ENCODE measurements around the gene IMPACT. TPM values are rescaled to one million over a fixed set of nuclear protein-coding genes. Genes with fewer than 3 reads are reported as not detected.

Gene IMPACT
- polyA plus RNA-seq, 2 of the 4 experiments (the other 2 are of a cell fraction): 10.9 to 27.1 TPM

- TF ChIP-seq CHD2 (IDR thresholded peaks at IDR 0.05; ENCODE audit: low read length, partially characterized antibody): no peak
- no peak; the same call in 1 of the 2 replicates for TF ChIP-seq MAX (IDR thresholded peaks at IDR 0.05)
- no peak for TF ChIP-seq POLR2AphosphoS2 (conservative IDR thresholded peaks at IDR 0.05; ENCODE audit: low read length)
- no peak for TF ChIP-seq SREBF2 (IDR thresholded peaks at IDR 0.05)
- no peak for TF ChIP-seq SMC3 (IDR thresholded peaks at IDR 0.05)
Observed at GRCh38 chr18:24397694-24398368, 28.6 kb upstream of the IMPACT start, which contains the start of gene OSBPL1A (continued).

- Histone ChIP-seq H3K4me2 (peak overlapping the region; percentile 96), H3K9me3 (no peaks in the 10 kb centered on the region), H3K27ac (no peak overlapping the region), H3K4me3 (0 out of 3 replicates have a peak overlapping the region, but pooled peaks have one; percentile 72), H3K4me1 (peaks cover 16% of the 10 kb centered on the region; the same call in 2 of the 3 replicates)
- POLR2A ChIA-PET: interaction anchor here (0.7 to 2.1 kb wide), 2 partner anchors 22 to 28 kb away, joined by 3 to 12 read pairs; partner anchors contain the start of gene IMPACT
- no peak for TF ChIP-seq CBX2 (IDR thresholded peaks at IDR 0.05; ENCODE audit: borderline replicate concordance, low read depth)
- no peak for TF ChIP-seq RFX5 (IDR thresholded peaks at IDR 0.05)
- no peak for TF ChIP-seq ZFP36 (IDR thresholded peaks at IDR 0.05; ENCODE audit: borderline replicate concordance, partially characterized antibody)
- TF ChIP-seq HOXA7 (CRISPR knock-in tag; IDR thresholded peaks at IDR 0.05): no peak
- TF ChIP-seq TFCP2L1 (CRISPR knock-in tag; IDR thresholded peaks at IDR 0.05): no peak
- no peak for TF ChIP-seq CBX8 (IDR thresholded peaks at IDR 0.05)
- TF ChIP-seq MYC (IDR thresholded peaks at IDR 0.05; ENCODE audit: borderline replicate concordance, low read length): no peak
- TF ChIP-seq CHD4 (IDR thresholded peaks at IDR 0.05; ENCODE audit: borderline replicate concordance): no peak
- no peak for TF ChIP-seq SREBF2 (IDR thresholded peaks at IDR 0.05)
- no peak for TF ChIP-seq HDAC2 (IDR thresholded peaks at IDR 0.05)
- TF ChIP-seq JUN (IDR thresholded peaks at IDR 0.05): no peak
- TF ChIP-seq EP300 (IDR thresholded peaks at IDR 0.05): no peak
- CTCF ChIA-PET: interaction anchor here (0.8 to 1.8 kb wide), 2 partner anchors 9 to 35 kb away, joined by 3 to 5 read pairs; no protein-coding TSS in a partner anchor
- WGBS (ENCODE audit: missing lambda C conversion rate): 90% methylated on average over 14 of the region's 15 CpGs
- ATAC-seq: no peak
- FAIRE-seq: no peak
- DNase-seq (ENCODE audit: low read depth in 1 of 2, low spot score in 1 of 2): no peak
Observed at GRCh38 chr18:24398540-24398939, 27.9 kb upstream of the IMPACT start.

- TF ChIP-seq KDM1A (IDR thresholded peaks at IDR 0.05; ENCODE audit: low read depth) (no peak), CEBPB (IDR thresholded peaks at IDR 0.05) (no peak), SREBF2 (IDR thresholded peaks at IDR 0.05) (no peak), NFE2L2 (conservative IDR thresholded peaks at IDR 0.05; ENCODE audit: low read length) (no peak), NR3C1 (IDR thresholded peaks at IDR 0.05) (no peak), POLR2A (IDR thresholded peaks at IDR 0.05; ENCODE audit: low read length) (no peak), HOXB5 (CRISPR knock-in tag; IDR thresholded peaks at IDR 0.05) (no peak), RAD21 (conservative IDR thresholded peaks at IDR 0.05 in 1 of 2, IDR thresholded peaks at IDR 0.05 in 1 of 2) (no peak), ELK1 (IDR thresholded peaks at IDR 0.05; ENCODE audit: low read depth, low read length) (no peak), NPAS2 (CRISPR knock-in tag; IDR thresholded peaks at IDR 0.05; ENCODE audit: borderline replicate concordance) (no peak), EP300 (IDR thresholded peaks at IDR 0.05) (no peak)
- 80% methylated on average over 2 of the region's 2 CpGs for WGBS (ENCODE audit: missing lambda C conversion rate)
- H3K4me1 ChIP-seq: peaks cover 12% of the 10 kb centered on the region; the same call in 2 of the 3 replicates
- no peak for FAIRE-seq
- no peaks in the 10 kb centered on the region for H3K9me3 ChIP-seq
- no peak overlapping the region for H3K4me2 ChIP-seq
- ATAC-seq: no peak
- H3K27ac ChIP-seq: no peak overlapping the region
- no peak for DNase-seq (ENCODE audit: low read depth in 1 of 2, low spot score in 1 of 2)
- H3K4me3 ChIP-seq: no peak overlapping the region
- CTCF ChIA-PET: interaction anchor here (2.0 kb wide), 1 partner anchor 12 kb away, joined by 5 read pairs; no protein-coding TSS in a partner anchor
- POLR2A ChIA-PET: no interaction called here
Observed at GRCh38 chr18:24400587-24400986, 25.9 kb upstream of the IMPACT start.
